Spleen (tissue), 7 donors: ENCODE data around the gene SEPTIN10.

Experiments
- POLR2A ChIP-seq, 3 donors: fragments of 450-650 bp; IDR thresholded peaks; one replicate each; pipeline ENCODE4 v1.5.1; 2017; ENCODE audit warnings: antibody characterized with exemption in 3 of 3, mild to moderate bottlenecking in 1 of 3
- POLR2AphosphoS5 ChIP-seq, 3 donors: sonication (generic); formaldehyde crosslinking; IDR thresholded peaks; one replicate each; pipeline ENCODE4 v1.5.1; 2017; ENCODE audit warnings: antibody characterized with exemption in 3 of 3
- TF ChIP-seq, protein P1 (sequence below), 11 experiments: fragments of 200-600 bp in 7 of 11; fragments of 450-650 bp in 4 of 11; sonication (generic) in 4 of 11; IDR thresholded peaks in 8 of 11; conservative IDR thresholded peaks in 3 of 11; 1 replicate in 7 of 11; 2 replicates in 4 of 11; pipeline versions ENCODE4 v1.4.0 to v1.8.0; 2016 to 2021; ENCODE audit warnings: antibody characterized with exemption in 11 of 11, inconsistent platforms in 4 of 11, mild to moderate bottlenecking in 1 of 11
- donor health status: DM: no; HTN: no; CAD: no; lungs with moderate emphysema.
- donor health status: DM: no; HTN: no; CAD: no.
- donor health status: DM: no; HTN: no; CAD: no.

DNA sequence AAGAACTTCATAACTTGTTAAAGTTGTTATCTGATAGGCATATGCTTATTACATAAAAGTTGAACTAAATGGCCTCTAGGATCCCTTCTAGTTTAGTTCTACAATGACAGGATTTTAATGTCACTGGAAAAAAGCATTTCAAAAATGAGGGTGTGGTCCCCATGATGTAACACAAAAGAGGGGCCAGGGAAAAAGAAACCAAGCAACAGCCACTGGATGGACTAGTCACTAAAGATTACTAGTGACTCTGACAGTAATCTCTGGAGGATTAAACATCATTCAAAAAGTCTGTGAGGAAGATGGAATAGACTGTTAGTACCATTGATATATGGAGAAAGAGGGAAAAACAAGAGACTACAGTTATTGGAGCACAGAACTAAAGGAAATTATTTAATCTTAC lies 22.6 kb downstream of the SEPTIN10 start:
- TF ChIP-seq POLR2A (IDR thresholded peaks at IDR 0.05) (no peak), POLR2AphosphoS5 (IDR thresholded peaks at IDR 0.05) (no peak)
- TF ChIP-seq, protein P1, sequence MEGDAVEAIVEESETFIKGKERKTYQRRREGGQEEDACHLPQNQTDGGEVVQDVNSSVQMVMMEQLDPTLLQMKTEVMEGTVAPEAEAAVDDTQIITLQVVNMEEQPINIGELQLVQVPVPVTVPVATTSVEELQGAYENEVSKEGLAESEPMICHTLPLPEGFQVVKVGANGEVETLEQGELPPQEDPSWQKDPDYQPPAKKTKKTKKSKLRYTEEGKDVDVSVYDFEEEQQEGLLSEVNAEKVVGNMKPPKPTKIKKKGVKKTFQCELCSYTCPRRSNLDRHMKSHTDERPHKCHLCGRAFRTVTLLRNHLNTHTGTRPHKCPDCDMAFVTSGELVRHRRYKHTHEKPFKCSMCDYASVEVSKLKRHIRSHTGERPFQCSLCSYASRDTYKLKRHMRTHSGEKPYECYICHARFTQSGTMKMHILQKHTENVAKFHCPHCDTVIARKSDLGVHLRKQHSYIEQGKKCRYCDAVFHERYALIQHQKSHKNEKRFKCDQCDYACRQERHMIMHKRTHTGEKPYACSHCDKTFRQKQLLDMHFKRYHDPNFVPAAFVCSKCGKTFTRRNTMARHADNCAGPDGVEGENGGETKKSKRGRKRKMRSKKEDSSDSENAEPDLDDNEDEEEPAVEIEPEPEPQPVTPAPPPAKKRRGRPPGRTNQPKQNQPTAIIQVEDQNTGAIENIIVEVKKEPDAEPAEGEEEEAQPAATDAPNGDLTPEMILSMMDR (IDR thresholded peaks at IDR 0.05 in 8 of 11, conservative IDR thresholded peaks at IDR 0.05 in 3 of 11), result no peak
